SK-N-SH (cell line): Measurements from ENCODE around the gene ZNF407. TPM values are rescaled to one million over a fixed set of nuclear protein-coding genes. Genes with fewer than 3 reads are reported as not detected.
A peak's percentile ranks its signal among the peaks of the same experiment; 100 is the strongest.

Experiments used
- CTCF ChIA-PET: fragments of 300-600, 350-600 bp; formaldehyde crosslinking; extraction: SDS; loops from one replicate; lab custom pipeline; 2021; lab: Yijun Ruan, JAX
- POLR2A ChIA-PET: fragments of 350-600 bp; sonication (Branson Sonifier 250); formaldehyde crosslinking; extraction: SDS; loops from one replicate; lab custom pipeline; 2020; ENCODE audit warnings: antibody characterized with exemption, inconsistent platforms; lab: Yijun Ruan, JAX
- DNase-seq: peaks from one replicate; pipeline ENCODE4 v3.0.0; 2012
- H2AFZ ChIP-seq: fragments of 200-600 bp; sonication (generic); 2 replicates; pipeline ENCODE4 v1.8.1; 2016; ENCODE audit warnings: antibody characterized with exemption, mild to moderate bottlenecking, low read depth
- H3F3A ChIP-seq: fragments of 200-600 bp; sonication (generic); replicated peaks from 2 replicates; pipeline ENCODE3; 2016; ENCODE audit warnings: antibody characterized with exemption, mild to moderate bottlenecking; ENCODE audit not compliant: insufficient read depth
- H3K27ac ChIP-seq, 2 experiments: fragments of 200-500 bp in 1 of 2; fragments of 200-600 bp in 1 of 2; sonication (Bioruptor generic) in 1 of 2; sonication (generic), shearing (Covaris generic) in 1 of 2; 2 replicates each; pipeline versions ENCODE4 v1.5.1 to v1.6.1; 2014 to 2016; ENCODE audit warnings: low read depth in 2 of 2, inconsistent platforms in 1 of 2, low read length in 1 of 2, mild to moderate bottlenecking in 1 of 2, mixed read lengths in 1 of 2
- H3K27me3 ChIP-seq: fragments of 200-600 bp; sonication (generic), shearing (Covaris generic); 2 replicates; pipeline ENCODE4 v1.6.1; 2016; ENCODE audit warnings: mixed run types; ENCODE audit not compliant: insufficient read depth
- H3K36me3 ChIP-seq, 2 experiments: fragments of 200-500 bp in 1 of 2; fragments of 200-600 bp in 1 of 2; sonication (Bioruptor generic) in 1 of 2; sonication (generic) in 1 of 2; replicated peaks in 1 of 2; 2 replicates each; pipeline versions ENCODE3 to v1.5.1; 2014 to 2016; ENCODE audit warnings: low read length in 1 of 2, mild to moderate bottlenecking in 1 of 2; ENCODE audit not compliant: insufficient read depth in 2 of 2, control insufficient read depth in 1 of 2
- H3K4me1 ChIP-seq, 2 experiments: fragments of 200-500 bp in 1 of 2; fragments of 200-600 bp in 1 of 2; sonication (Bioruptor generic) in 1 of 2; sonication (generic), shearing (Covaris generic) in 1 of 2; 2 replicates each; pipeline versions ENCODE4 v1.5.1 to v1.6.1; 2014 to 2016; ENCODE audit warnings: low read depth in 1 of 2, low read length in 1 of 2, mixed run types in 1 of 2; ENCODE audit not compliant: insufficient read depth in 2 of 2, control insufficient read depth in 1 of 2
- H3K4me2 ChIP-seq: fragments of 200-600 bp; sonication (generic), shearing (Covaris generic); 2 replicates; pipeline ENCODE4 v1.6.1; 2017; ENCODE audit warnings: mixed run types
- H3K4me3 ChIP-seq, 2 experiments: fragments of 200-500 bp in 1 of 2; fragments of 200-600 bp in 1 of 2; sonication (Bioruptor generic) in 1 of 2; sonication (generic), shearing (Covaris generic) in 1 of 2; 2 replicates each; pipeline versions ENCODE4 v1.5.1 to v1.8.1; 2014 to 2016; ENCODE audit warnings: low read depth in 2 of 2, inconsistent platforms in 1 of 2, low read length in 1 of 2, mild to moderate bottlenecking in 1 of 2, mixed read lengths in 1 of 2, moderate library complexity in 1 of 2
- H3K79me2 ChIP-seq: fragments of 200-600 bp; sonication (generic); 2 replicates; pipeline ENCODE4 v1.8.1; 2017; ENCODE audit warnings: mild to moderate bottlenecking; ENCODE audit not compliant: insufficient read depth
- H3K9ac ChIP-seq: fragments of 200-600 bp; sonication (generic); 2 replicates; pipeline ENCODE4 v1.6.1; 2017; ENCODE audit warnings: mixed run types
- H3K9me2 ChIP-seq: fragments of 200-600 bp; sonication (generic); 2 replicates; pipeline ENCODE4 v1.6.1; 2017; ENCODE audit warnings: mixed run types
- H3K9me3 ChIP-seq: fragments of 200-600 bp; sonication (generic); 2 replicates; pipeline ENCODE4 v1.6.1; 2017; ENCODE audit warnings: mixed run types, mild to moderate bottlenecking, moderate library complexity
- H4K20me1 ChIP-seq: fragments of 200-600 bp; sonication (generic); 2 replicates; pipeline ENCODE4 v1.6.1; 2017; ENCODE audit warnings: mild to moderate bottlenecking, mixed run types; ENCODE audit not compliant: insufficient read depth
- CHD2 ChIP-seq: fragments of 150-350 bp; IDR thresholded peaks from 2 replicates; pipeline ENCODE4 v1.6.1; 2018; ENCODE audit warnings: low read length; ENCODE audit not compliant: partially characterized antibody
- ELF1 ChIP-seq: IDR thresholded peaks from 2 replicates; pipeline ENCODE4 v1.4.0; 2012
- EZH2phosphoT487 ChIP-seq: fragments of 200-600 bp; sonication (generic); IDR thresholded peaks from 2 replicates; pipeline ENCODE4 v1.6.1; 2017; ENCODE audit warnings: low read depth, mixed run types, mild to moderate bottlenecking, antibody characterized with exemption, moderate library complexity, borderline replicate concordance
- IRF3 ChIP-seq: fragments of 150-350 bp; IDR thresholded peaks from 2 replicates; pipeline ENCODE4 v1.6.1; 2016; ENCODE audit warnings: mild to moderate bottlenecking, low read depth, low read length
- MEF2A ChIP-seq: IDR thresholded peaks from 2 replicates; pipeline ENCODE4 v1.4.0; 2012; ENCODE audit warnings: low read depth, borderline replicate concordance
- NRF1 ChIP-seq: IDR thresholded peaks from 2 replicates; pipeline ENCODE4 v1.6.1; 2012; ENCODE audit warnings: low read depth, mild to moderate bottlenecking, low read length
- RCOR1 ChIP-seq: fragments of 150-350 bp; IDR thresholded peaks from 2 replicates; pipeline ENCODE4 v1.6.1; 2017; ENCODE audit warnings: antibody characterized with exemption, low read length
- RFX5 ChIP-seq: IDR thresholded peaks from 2 replicates; pipeline ENCODE4 v1.6.1; 2012; ENCODE audit warnings: mild to moderate bottlenecking, improper control_type of control experiment, low read length
- TAF1 ChIP-seq: IDR thresholded peaks from 2 replicates; pipeline ENCODE4 v1.6.1; 2012; ENCODE audit warnings: low read depth, mild to moderate bottlenecking, low read length, moderate library complexity, borderline replicate concordance
- WGBS: methylation state at CpG from one replicate; pipeline ENCODE4 v1.1.6; 2017; ENCODE audit warnings: low lambda C conversion rate; 5-methylcytosine and 5-hydroxymethylcytosine counted together
- polyA plus RNA-seq, 3 experiments: library from polyadenylated mRNA; depleted of rRNA; stranded (reverse); fragments of >200 nt; gene quantifications; 2 replicates each; pipeline ENCODE4 v1.2.3, GENCODE V29; 2012
- TF ChIP-seq, protein P1 (sequence below): IDR thresholded peaks from 2 replicates; pipeline ENCODE4 v1.4.0; 2012; ENCODE audit warnings: low read depth, borderline replicate concordance

The ZNF407 gene
- polyA plus RNA-seq, 1 of the 3 experiments (the other 2 are of a cell fraction), result 2.6 TPM

DNA sequence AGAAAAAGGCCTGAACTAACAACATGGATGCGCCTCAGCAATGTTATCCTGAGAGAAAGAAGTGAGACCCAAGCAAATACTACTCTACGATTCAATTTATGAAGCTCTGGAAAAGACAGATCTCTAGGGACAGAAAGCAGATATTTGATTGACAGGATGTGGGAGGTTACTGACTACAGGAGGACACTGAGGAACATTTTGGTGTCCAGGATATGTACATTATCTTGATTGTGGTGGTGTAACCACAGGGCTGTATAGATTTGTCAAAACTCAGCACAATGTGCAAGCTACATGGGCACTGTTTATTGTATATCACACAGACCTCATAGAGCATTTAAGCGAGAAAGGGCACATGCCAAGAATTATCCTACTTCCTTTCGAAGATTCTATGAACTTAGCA is 391.5 kb downstream of the ZNF407 start:
- Histone ChIP-seq H3K4me3 (no peak overlapping the region), H3K4me1 (peaks cover 0 to 2% of the 10 kb centered on the region in 2 experiments; a peak in 2 of 4 replicates), H3K9me2 (no peaks in the 10 kb centered on the region), H3K4me2 (no peak overlapping the region), H3F3A (no peaks in the 10 kb centered on the region), H3K36me3 (no peaks in the 10 kb centered on the region), H2AFZ (no peak overlapping the region), H3K27ac (no peak overlapping the region), H3K9ac (no peak overlapping the region), H3K27me3 (no peaks in the 10 kb centered on the region), H3K79me2 (no peaks in the 10 kb centered on the region), H3K9me3 (no peaks in the 10 kb centered on the region), H4K20me1 (no peaks in the 10 kb centered on the region)
- no peak for DNase-seq
- 99% methylated on average over 4 of the region's 4 CpGs for WGBS
- TF ChIP-seq RFX5 (no peak), CHD2 (no peak)
- ChIA-PET CTCF (no interaction called here), POLR2A (no interaction called here)

DNA sequence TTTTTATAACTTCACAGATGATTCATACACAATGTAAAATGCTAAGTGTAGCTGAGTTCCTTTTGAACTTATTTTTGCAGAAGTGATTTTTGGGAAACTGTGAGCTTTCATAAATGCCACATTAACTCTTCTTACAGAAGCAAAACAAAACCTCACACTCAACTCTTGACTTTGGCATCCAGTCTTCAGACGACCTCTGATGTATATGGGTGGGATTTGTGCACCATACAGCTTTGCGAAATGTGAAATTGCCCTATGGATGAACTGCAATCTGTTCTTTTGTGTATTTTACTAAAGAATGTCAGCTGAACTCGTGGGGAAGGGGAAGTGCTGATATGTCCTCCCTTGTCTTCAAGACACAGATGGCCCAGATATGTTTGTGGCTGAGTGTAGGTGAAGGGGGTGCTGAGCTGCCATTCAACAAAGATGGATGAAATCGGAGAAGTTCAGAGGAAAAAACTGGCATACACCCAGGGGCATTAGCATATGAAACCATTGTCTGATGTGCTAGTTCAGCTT is 393.0 kb downstream of the ZNF407 start:
- no peak for DNase-seq
- CTCF ChIA-PET, result no interaction called here

DNA sequence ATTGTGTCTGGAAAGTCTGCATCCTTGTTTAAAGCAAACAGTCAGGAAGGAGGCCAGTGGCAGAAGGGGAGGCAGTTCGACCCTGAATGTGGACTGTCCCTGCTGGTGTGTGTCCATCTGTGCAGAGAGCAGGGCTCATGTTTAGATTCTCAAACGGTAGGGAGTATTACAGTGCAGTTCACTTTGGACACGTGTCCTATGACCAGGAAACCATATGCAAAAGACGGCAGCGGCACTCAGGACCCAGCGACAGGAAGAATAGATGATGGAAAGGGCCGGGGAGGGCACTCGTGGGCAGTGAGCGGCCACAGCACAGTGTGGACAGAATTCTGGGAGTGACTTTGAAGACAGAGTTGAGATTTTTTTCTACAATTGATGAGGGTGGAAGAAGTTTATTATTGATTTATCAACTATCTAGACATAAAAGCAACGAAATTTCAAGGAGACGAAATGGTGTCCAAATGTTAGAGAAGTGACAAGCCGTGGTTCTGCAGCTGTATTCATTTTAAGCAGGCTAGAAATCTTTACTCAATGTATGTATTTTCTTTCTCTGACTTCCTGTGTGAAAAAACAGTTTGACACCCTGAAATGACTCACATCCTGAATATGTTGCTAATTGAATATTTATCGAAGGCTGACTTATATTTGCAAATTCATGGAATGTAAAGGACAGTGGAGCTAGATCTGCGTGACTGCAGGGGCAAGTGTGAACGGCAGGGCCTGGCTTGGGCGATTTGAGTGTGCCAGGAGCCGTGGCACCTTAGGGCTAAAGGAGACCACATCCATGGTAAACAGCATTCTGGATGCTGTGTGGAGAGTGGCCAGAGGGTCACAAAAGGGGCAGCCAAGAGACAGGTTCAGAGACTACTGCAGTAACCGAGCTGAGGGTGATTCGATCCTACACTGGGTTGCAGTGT is 397.1 kb downstream of the ZNF407 start:
- H3K4me2 ChIP-seq, result no peak overlapping the region
- peaks cover 5 to 8% of the 10 kb centered on the region in 2 experiments; a peak in 3 of 4 replicates for H3K4me1 ChIP-seq
- H4K20me1 ChIP-seq, result no peaks in the 10 kb centered on the region
- POLR2A ChIA-PET, result no interaction called here
- 88% methylated on average over 19 of the region's 19 CpGs for WGBS
- TF ChIP-seq, protein P1, sequence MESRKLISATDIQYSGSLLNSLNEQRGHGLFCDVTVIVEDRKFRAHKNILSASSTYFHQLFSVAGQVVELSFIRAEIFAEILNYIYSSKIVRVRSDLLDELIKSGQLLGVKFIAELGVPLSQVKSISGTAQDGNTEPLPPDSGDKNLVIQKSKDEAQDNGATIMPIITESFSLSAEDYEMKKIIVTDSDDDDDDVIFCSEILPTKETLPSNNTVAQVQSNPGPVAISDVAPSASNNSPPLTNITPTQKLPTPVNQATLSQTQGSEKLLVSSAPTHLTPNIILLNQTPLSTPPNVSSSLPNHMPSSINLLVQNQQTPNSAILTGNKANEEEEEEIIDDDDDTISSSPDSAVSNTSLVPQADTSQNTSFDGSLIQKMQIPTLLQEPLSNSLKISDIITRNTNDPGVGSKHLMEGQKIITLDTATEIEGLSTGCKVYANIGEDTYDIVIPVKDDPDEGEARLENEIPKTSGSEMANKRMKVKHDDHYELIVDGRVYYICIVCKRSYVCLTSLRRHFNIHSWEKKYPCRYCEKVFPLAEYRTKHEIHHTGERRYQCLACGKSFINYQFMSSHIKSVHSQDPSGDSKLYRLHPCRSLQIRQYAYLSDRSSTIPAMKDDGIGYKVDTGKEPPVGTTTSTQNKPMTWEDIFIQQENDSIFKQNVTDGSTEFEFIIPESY, result no peak
- TF ChIP-seq ELF1, result no peak
- no peak for TF ChIP-seq EZH2phosphoT487
- no peak for TF ChIP-seq TAF1
- TF ChIP-seq IRF3, result no peak
- no peak overlapping the region for H3K27ac ChIP-seq
- H3K79me2 ChIP-seq, result no peaks in the 10 kb centered on the region
- H3K9me2 ChIP-seq, result no peaks in the 10 kb centered on the region
- H3F3A ChIP-seq, result no peaks in the 10 kb centered on the region
- H3K9me3 ChIP-seq, result no peaks in the 10 kb centered on the region
- CTCF ChIA-PET, result interaction anchor here (0.8 kb wide), 1 partner anchor 342 kb away, joined by 3 read pairs; no protein-coding TSS in a partner anchor
- no peaks in the 10 kb centered on the region for H3K36me3 ChIP-seq
- no peak overlapping the region for H3K4me3 ChIP-seq
- peak overlapping the region; percentile 24; the same call in 1 of the 2 replicates for H2AFZ ChIP-seq
- no peak overlapping the region for H3K9ac ChIP-seq
- H3K27me3 ChIP-seq, result no peaks in the 10 kb centered on the region
- DNase-seq, result no peak

More for the DNA sequence above, 393.0 kb downstream of the ZNF407 start:
- no peak overlapping the region for H3K4me3 ChIP-seq
- H3K27ac ChIP-seq, result no peak overlapping the region
- H3K36me3 ChIP-seq, result no peaks in the 10 kb centered on the region
- 80% methylated on average over 4 of the region's 4 CpGs for WGBS
- POLR2A ChIA-PET, result no interaction called here
- no peaks in the 10 kb centered on the region for H4K20me1 ChIP-seq
- H3K27me3 ChIP-seq, result no peaks in the 10 kb centered on the region
- no peak overlapping the region; the same call in 1 of the 2 replicates for H3K4me2 ChIP-seq
- no peak overlapping the region for H3K9ac ChIP-seq
- H3K9me3 ChIP-seq, result no peaks in the 10 kb centered on the region
- H3K9me2 ChIP-seq, result no peaks in the 10 kb centered on the region
- no peak overlapping the region for H2AFZ ChIP-seq
- TF ChIP-seq MEF2A, result no peak
- TF ChIP-seq ELF1, result no peak
- no peak for TF ChIP-seq RCOR1
- TF ChIP-seq NRF1, result no peak
- TF ChIP-seq EZH2phosphoT487, result no peak
- TF ChIP-seq IRF3, result no peak
- H3K4me1 ChIP-seq, result peaks cover 5 to 7% of the 10 kb centered on the region in 2 experiments; a peak in 3 of 4 replicates
- H3K79me2 ChIP-seq, result no peaks in the 10 kb centered on the region
- no peaks in the 10 kb centered on the region for H3F3A ChIP-seq
